Globus pallidus (tissue), 1 donor: ENCODE measurements around the gene TMEM225B.
"Not testable (repeated sequence)": the region's sequence is repeated elsewhere in the genome, so short reads cannot be mapped to it uniquely, and the experiment has no call there.

Experiments used
- DNase-seq: peaks from one replicate; pipeline ENCODE4 v3.0.0-alpha.2; 2015; ENCODE audit warnings: low spot score

Gene TMEM225B

GRCh38 chr7:99579281-99579955, 18.6 kb upstream of the TMEM225B start:
- peak; percentile 56 for DNase-seq

- peak; percentile 29 for DNase-seq
These were observed 17.9 kb upstream of the TMEM225B start for GRCh38 chr7:99579956-99580777.

- DNase-seq = not testable (repeated sequence)
These were observed 17.2 kb upstream of the TMEM225B start for GRCh38 chr7:99580778-99581332.

- DNase-seq = no peak
These were observed 9.2 kb upstream of the TMEM225B start for GRCh38 chr7:99588868-99589267.

GRCh38 chr7:99594948-99595745, 2.9 kb upstream of the TMEM225B start:
- no peak for DNase-seq

- no peak for DNase-seq
These were observed 1.6 kb upstream of the TMEM225B start for GRCh38 chr7:99596408-99596955.

GRCh38 chr7:99599836-99600235, 1.8 kb downstream of the TMEM225B start:
- DNase-seq = no peak

GRCh38 chr7:99601656-99602310, 3.7 kb downstream of the TMEM225B start:
- DNase-seq = no peak

- DNase-seq = no peak
These were observed 7.5 kb downstream of the TMEM225B start for GRCh38 chr7:99605527-99605926.

- no peak for DNase-seq
These were observed 8.5 kb downstream of the TMEM225B start for GRCh38 chr7:99606531-99606930.

GRCh38 chr7:99607548-99607947, 9.5 kb downstream of the TMEM225B start:
- DNase-seq = no peak

- no peak for DNase-seq
These were observed 16.4 kb downstream of the TMEM225B start for GRCh38 chr7:99614495-99614894.

GRCh38 chr7:99615989-99616358, 17.9 kb downstream of the TMEM225B start:
- no peak for DNase-seq

- peak; percentile 84 for DNase-seq
These were observed 18.5 kb downstream of the TMEM225B start, which contains the start of gene ZSCAN25 for GRCh38 chr7:99616359-99617191. Gene ZSCAN25, plus strand, starts transcription at chr7:99616946. Its CDS starts 2,661 bp downstream, at chr7:99619607.

- DNase-seq = no peak
These were observed 19.2 kb downstream of the TMEM225B start for GRCh38 chr7:99617192-99617781.

GRCh38 chr7:99618726-99619125, 20.7 kb downstream of the TMEM225B start:
- no peak for DNase-seq

GRCh38 chr7:99619571-99620130, 21.6 kb downstream of the TMEM225B start:
- DNase-seq = no peak

- DNase-seq = no peak
These were observed 23.2 kb downstream of the TMEM225B start for GRCh38 chr7:99621271-99621670.

GRCh38 chr7:99622596-99622995, 24.5 kb downstream of the TMEM225B start:
- DNase-seq = no peak
